Activated CD4-positive, alpha-beta T cell treated with anti-CD3 and anti-CD28 coated beads, Interleukin-2, amount 50 U/mL, for 24 hours (primary cell): Measurements from ENCODE around the gene NNT.
"Not testable (repeated sequence)": the region's sequence is repeated elsewhere in the genome, so short reads cannot be mapped to it uniquely, and the experiment has no call there.

Experiments
- DNase-seq, 2 donors: peaks; one replicate each; pipeline ENCODE4 v3.0.0-alpha.2; 2020; ENCODE audit warnings: low read depth in 1 of 2, low spot score in 1 of 2

NNT gene

GRCh38 chr5:43602461-43603343 lies at the start of gene NNT:
TSS of gene NNT (plus strand) at chr5:43603180. CDS start at chr5:43609196, 6,016 bp downstream.
- DNase-seq = peak; percentile 53 to 59

- DNase-seq = no peak
Measured at GRCh38 chr5:43553381-43553780, 49.6 kb upstream of the NNT start.

DNA sequence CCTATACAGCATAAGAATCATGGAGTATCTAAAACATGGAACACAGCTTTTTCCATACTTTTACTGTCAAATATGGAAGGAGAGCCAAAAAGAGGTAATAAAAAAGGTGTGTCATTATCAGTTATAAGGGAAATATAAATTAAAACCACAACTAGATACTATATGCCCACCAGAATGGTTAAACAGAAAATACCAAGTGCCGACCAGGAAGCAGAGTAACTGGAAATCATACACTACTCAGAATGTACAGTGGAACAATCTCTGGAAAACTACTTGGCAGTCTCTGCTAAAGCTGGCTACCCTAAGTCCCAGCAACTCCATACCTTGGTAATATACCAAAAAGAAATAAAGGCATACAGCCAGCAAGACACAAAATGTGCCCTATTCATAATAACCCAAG lies 48.5 kb upstream of the NNT start:
- no peak for DNase-seq

DNA sequence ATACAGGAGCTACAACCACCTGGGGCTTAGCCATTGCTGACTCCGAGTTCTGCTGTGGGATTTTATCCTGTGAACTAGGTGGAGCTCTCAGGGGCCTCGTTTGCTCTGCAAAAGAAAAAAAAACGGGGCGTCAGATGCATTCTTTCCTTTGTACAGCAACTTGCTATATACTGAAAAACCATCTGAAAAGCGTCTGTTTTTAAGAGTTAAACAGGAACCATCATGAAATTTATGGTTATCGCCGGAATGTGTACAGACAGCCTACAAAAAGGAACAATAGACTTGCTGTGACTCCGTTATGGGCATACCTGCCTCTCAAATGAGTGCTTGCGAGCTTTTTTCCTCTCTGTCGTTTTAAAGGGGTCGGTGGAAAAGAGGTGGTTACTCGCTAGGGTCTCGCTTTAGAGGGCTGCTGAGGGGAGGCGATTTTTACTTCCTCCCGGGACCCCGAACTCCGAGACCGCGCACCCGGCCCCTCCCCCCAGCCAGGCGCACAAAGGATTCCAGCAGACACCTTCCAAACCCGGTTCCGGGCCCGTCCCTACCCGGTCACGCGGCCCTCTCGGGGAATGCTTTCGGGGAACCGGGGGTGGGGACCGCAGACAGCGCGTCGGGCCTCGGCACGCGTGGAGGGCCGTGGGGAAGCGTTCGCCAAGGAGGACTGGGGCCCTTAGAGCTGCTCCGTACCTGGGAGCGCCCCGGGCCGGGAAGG lies 46.9 kb upstream of the NNT start:
- peak; percentile 32 to 46 for DNase-seq

DNA sequence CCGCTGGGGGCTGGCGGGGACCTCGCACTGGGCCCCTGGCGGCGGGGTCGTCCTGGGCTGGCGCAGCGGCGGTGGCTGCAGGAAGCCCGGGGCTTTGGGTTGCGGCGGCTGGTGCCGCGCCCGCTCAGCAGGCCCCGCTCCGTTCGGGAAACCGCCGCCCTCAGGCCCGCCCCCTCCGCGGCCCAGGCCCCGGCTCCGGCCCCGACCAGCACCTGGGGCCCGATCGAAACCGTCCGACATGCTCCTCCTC lies 46.4 kb upstream of the NNT start:
- not testable (repeated sequence) for DNase-seq

- DNase-seq = peak; percentile 70 to 71
Measured at GRCh38 chr5:43556857-43557542, 46.0 kb upstream of the NNT start, which contains the start of gene PAIP1. TSS of gene PAIP1 (minus strand) at chr5:43557077. CDS start at chr5:43556846, 231 bp downstream.

GRCh38 chr5:43560128-43560527 lies 42.9 kb upstream of the NNT start:
- no peak for DNase-seq

GRCh38 chr5:43561356-43561755 lies 41.6 kb upstream of the NNT start:
- no peak for DNase-seq

- no peak for DNase-seq
Measured at GRCh38 chr5:43563321-43563720, 39.7 kb upstream of the NNT start.

- no peak for DNase-seq
Measured at GRCh38 chr5:43564289-43564850, 38.6 kb upstream of the NNT start.

GRCh38 chr5:43565043-43565442 lies 37.9 kb upstream of the NNT start:
- no peak for DNase-seq

- no peak for DNase-seq
Measured at GRCh38 chr5:43567967-43568366, 35.0 kb upstream of the NNT start.

DNA sequence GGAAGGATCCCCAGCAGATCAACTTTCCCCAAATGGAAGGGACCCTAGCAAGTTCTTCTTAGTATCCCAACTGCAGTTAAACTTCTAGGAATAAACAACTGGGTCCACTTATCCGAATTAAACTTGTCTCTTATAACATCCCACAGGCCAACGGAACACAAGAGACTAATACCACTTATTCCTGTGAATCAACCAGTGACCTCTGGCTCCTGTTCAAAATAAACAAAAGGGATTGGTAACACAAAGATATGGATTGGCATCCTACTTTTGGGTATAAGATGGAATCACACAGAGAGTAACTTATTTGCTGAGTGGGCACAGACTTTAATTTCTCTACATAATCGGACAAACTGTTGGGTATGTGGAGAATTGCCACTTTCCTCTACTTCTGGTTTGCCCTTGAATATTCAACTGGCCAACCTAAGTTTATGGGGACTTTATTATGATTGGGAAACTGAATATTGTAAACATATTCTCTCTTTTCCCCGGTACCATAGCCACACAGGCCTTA lies 33.7 kb upstream of the NNT start:
- DNase-seq = no peak

DNA sequence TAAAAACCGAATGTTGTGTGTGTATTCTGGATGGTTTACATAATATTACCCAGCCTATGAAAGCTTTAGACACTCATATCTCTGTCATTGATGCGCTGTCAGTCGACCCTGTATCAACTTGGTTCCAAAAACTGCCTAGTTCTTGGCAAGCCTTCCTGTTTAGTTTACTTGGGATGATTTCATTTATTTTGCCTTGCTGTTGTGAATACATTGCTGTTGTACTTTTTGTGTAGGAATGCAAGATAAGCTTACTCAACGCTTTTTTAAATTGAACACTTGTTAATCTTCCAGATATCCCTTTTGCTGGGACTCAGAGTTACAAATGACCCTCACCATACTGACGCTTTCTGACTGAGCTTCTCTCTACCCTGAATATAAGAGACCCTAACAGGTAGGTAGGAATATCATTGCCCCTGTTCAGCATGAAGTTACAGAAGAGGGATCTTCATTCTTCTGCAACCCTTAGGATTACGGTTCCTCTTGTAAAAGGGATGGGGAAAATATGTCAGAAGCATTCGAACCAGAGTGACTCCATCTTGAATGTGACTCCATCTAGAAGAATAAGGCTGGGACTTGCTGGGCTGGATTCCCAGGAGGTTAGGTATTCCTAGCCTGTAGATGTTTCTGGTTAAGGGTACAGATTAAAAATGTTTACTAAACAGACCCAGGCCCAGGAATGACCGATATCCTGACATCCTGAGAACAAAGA lies 32.4 kb upstream of the NNT start:
- DNase-seq = no peak

- DNase-seq = no peak
Measured at GRCh38 chr5:43571237-43571636, 31.7 kb upstream of the NNT start.

DNA sequence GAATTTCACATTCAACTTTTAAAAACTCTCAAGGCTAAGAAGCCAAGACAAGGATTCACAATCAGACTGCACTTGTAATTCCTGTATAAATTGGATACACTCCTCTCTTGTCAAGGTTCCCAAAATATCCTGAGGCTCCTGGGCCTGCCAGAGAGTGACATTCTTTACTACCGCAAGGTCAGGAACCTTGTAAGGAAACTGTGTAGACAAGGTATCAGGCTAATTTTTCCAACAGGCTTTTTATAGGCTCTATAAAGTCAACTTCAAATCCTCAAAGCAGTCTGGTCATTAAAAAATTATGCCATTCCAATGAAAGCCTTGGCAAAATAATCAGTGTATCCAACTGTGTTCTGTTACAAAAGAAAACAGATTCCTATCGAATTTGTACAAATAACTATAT lies 30.6 kb upstream of the NNT start:
- DNase-seq = no peak

DNA sequence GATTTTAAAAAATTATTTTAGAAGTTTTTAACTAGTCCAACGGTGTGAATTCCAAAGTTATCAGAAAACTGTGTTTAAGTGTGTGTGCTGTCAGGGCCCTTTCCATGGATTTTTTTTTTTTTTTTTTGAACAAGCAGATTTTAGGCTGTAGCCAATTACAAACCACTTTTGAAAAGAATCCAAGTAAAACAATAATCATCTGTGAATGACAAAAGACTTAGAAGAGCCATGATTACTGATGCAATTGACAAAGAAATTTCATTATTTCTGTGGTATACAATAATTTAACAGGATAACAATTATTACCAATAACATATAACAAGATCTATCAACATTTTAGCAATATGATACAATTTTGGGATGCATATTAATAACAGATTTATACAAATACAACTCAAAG lies 29.9 kb upstream of the NNT start:
- DNase-seq = no peak

DNA sequence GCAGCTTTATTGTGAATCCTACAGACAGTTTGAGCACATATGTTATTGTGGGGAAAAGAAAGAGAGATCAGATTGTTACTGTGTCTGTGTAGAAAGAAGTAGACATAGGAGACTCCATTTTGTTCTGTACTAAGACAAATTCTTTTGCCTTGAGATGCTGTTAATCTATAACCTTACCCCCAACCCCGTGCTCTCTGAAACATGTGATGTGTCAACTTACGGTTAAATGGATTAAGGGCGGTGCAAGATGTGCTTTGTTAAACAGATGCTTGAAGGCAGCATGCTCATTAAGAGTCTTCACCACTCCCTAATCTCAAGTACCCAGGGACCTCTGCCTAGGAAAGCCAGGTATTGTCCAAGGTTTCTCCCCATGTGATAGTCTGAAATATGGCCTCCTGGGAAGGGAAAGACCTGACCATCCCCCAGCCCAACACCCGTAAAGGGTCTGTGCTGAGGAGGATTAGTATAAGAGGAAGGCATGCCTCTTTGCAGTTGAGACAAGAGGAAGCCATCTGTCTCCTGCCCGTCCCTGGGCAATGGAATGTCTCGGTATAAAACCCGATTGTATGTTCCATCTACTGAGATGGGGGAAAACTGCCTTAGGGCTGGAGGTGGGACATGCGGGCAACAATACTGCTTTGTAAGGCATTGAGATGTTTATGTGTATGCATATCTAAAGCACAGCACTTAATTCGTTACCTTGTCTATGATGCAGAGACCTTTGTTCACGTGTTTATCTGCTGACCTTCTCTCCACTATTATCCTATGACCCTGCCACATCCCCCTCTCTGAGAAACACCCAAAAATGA lies 22.4 kb upstream of the NNT start:
- DNase-seq = not testable (repeated sequence)

DNA sequence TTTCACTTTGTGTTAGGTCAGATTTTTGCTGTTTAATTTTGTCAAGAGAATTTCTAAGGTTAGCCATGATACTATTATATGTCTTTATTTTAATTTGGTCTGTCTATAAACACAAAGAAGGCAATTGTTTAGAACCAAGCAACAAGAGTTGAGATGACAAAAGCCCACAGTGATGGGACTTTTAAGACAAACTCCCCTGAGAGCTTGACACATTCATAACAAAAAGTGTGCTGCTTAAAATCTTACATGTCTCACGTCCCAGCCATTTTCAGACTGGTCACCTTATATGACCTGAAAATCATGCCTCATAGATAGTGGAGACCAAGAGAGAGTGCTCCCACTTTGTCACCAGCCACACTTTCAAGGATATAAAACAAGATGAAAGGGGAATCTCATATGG lies 21.6 kb upstream of the NNT start:
- DNase-seq = no peak
